Measurements from ENCODE around the gene UBR2. TPM values are rescaled to one million over a fixed set of nuclear protein-coding genes. Genes with fewer than 3 reads are reported as not detected.
A peak's percentile ranks its signal among the peaks of the same experiment; 100 is the strongest.

The UBR2 gene
- total and polyA plus RNA-seq, 9 of the 15 experiments (the other 6 are each of a cell fraction or from before 2014, with no cell fraction given) = 9.1 to 38.9 (median 23.4) TPM

DNA sequence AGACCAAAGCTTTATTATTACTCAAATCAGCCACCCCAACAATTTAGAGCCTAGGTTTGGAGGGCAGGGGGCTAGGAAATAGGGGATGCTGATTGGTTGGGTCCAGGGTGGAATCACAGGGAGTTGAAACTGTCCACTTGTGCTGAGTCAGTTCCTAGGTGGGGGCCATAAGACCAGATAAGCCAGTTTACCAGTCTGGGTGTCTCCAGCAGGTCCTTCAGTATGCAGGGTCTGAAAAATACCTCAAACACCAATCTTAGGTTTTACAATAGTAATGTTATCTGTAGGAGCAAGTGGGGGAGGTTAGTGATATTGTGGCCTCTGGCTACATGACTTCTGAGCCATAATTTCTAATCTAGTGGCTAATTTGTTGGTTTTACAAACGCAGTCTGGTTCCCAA is 63.2 kb downstream of the UBR2 start (continued):
- peak in 1 of 2 experiments; percentile 57; a peak in 1 of 4 replicates for TF ChIP-seq RCOR1 (IDR thresholded peaks at IDR 0.05; ENCODE audit: borderline replicate concordance in 1 of 2, low read depth in 2 of 2, low read length in 2 of 2)
- TF ChIP-seq MTA3 (IDR thresholded peaks at IDR 0.05; ENCODE audit: borderline replicate concordance) = 0 out of 2 replicates have a peak, but pooled peaks have one; percentile 11
- 0 out of 2 replicates have a peak, but pooled peaks have one; percentile 3 for TF ChIP-seq TAL1 (IDR thresholded peaks at IDR 0.05)
- TF ChIP-seq, protein P1, sequence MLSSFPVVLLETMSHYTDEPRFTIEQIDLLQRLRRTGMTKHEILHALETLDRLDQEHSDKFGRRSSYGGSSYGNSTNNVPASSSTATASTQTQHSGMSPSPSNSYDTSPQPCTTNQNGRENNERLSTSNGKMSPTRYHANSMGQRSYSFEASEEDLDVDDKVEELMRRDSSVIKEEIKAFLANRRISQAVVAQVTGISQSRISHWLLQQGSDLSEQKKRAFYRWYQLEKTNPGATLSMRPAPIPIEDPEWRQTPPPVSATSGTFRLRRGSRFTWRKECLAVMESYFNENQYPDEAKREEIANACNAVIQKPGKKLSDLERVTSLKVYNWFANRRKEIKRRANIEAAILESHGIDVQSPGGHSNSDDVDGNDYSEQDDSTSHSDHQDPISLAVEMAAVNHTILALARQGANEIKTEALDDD (IDR thresholded peaks at IDR 0.05) = peak; percentile 74; the same call in 1 of the 2 replicates
- TF ChIP-seq, protein P2, sequence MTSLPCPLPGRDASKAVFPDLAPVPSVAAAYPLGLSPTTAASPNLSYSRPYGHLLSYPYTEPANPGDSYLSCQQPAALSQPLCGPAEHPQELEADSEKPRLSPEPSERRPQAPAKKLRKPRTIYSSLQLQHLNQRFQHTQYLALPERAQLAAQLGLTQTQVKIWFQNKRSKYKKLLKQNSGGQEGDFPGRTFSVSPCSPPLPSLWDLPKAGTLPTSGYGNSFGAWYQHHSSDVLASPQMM (CRISPR knock-in tag; IDR thresholded peaks at IDR 0.05) = no peak
- TF ChIP-seq HDAC2 (IDR thresholded peaks at IDR 0.05) = 0 out of 2 replicates have a peak, but pooled peaks have one; percentile 30
- peak in 1 of 2 experiments; percentile 80; a peak in 2 of 4 replicates for TF ChIP-seq MAZ (CRISPR knock-in tag; conservative IDR thresholded peaks at IDR 0.05 in 1 of 2, IDR thresholded peaks at IDR 0.05 in 1 of 2)
- peak; percentile 97 for TF ChIP-seq C11orf30 (IDR thresholded peaks at IDR 0.05; ENCODE audit: low read depth)
- TF ChIP-seq SMARCE1 (IDR thresholded peaks at IDR 0.05) = peak; percentile 66
- TF ChIP-seq MEF2A (IDR thresholded peaks at IDR 0.05; ENCODE audit: control insufficient read depth, low read depth, low read length) = no peak
- TF ChIP-seq, protein P3, sequence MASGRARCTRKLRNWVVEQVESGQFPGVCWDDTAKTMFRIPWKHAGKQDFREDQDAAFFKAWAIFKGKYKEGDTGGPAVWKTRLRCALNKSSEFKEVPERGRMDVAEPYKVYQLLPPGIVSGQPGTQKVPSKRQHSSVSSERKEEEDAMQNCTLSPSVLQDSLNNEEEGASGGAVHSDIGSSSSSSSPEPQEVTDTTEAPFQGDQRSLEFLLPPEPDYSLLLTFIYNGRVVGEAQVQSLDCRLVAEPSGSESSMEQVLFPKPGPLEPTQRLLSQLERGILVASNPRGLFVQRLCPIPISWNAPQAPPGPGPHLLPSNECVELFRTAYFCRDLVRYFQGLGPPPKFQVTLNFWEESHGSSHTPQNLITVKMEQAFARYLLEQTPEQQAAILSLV (tag; IDR thresholded peaks at IDR 0.05) = peak; percentile 9; the same call in 1 of the 2 replicates
- TF ChIP-seq, protein P4, sequence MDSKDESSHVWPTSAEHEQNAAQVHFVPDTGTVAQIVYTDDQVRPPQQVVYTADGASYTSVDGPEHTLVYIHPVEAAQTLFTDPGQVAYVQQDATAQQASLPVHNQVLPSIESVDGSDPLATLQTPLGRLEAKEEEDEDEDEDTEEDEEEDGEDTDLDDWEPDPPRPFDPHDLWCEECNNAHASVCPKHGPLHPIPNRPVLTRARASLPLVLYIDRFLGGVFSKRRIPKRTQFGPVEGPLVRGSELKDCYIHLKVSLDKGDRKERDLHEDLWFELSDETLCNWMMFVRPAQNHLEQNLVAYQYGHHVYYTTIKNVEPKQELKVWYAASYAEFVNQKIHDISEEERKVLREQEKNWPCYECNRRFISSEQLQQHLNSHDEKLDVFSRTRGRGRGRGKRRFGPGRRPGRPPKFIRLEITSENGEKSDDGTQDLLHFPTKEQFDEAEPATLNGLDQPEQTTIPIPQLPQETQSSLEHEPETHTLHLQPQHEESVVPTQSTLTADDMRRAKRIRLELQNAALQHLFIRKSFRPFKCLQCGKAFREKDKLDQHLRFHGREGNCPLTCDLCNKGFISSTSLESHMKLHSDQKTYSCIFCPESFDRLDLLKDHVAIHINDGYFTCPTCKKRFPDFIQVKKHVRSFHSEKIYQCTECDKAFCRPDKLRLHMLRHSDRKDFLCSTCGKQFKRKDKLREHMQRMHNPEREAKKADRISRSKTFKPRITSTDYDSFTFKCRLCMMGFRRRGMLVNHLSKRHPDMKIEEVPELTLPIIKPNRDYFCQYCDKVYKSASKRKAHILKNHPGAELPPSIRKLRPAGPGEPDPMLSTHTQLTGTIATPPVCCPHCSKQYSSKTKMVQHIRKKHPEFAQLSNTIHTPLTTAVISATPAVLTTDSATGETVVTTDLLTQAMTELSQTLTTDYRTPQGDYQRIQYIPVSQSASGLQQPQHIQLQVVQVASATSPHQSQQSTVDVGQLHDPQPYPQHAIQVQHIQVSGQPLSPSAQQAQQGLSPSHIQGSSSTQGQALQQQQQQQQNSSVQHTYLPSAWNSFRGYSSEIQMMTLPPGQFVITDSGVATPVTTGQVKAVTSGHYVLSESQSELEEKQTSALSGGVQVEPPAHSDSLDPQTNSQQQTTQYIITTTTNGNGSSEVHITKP (IDR thresholded peaks at IDR 0.05; ENCODE audit: partially characterized antibody) = peak; percentile 53
- peak; percentile 99 for TF ChIP-seq ZNF316 (IDR thresholded peaks at IDR 0.05)
- peak; percentile 95 for TF ChIP-seq NFE2 (IDR thresholded peaks at IDR 0.05; ENCODE audit: low read depth)
- TF ChIP-seq, protein P5, sequence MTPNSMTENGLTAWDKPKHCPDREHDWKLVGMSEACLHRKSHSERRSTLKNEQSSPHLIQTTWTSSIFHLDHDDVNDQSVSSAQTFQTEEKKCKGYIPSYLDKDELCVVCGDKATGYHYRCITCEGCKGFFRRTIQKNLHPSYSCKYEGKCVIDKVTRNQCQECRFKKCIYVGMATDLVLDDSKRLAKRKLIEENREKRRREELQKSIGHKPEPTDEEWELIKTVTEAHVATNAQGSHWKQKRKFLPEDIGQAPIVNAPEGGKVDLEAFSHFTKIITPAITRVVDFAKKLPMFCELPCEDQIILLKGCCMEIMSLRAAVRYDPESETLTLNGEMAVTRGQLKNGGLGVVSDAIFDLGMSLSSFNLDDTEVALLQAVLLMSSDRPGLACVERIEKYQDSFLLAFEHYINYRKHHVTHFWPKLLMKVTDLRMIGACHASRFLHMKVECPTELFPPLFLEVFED (CRISPR knock-in tag; conservative IDR thresholded peaks at IDR 0.05) = no peak
- peak; percentile 80 for TF ChIP-seq DPF2 (IDR thresholded peaks at IDR 0.05)
- TF ChIP-seq SIRT6 (IDR thresholded peaks at IDR 0.05; ENCODE audit: low read depth, low read length) = no peak
- 0 out of 2 replicates have a peak, but pooled peaks have one; percentile 4 for TF ChIP-seq JUND (IDR thresholded peaks at IDR 0.05; ENCODE audit: borderline replicate concordance, low read depth, low read length)
- peak; percentile 42; the same call in 1 of the 3 replicates for TF ChIP-seq JUND (tag; IDR thresholded peaks at IDR 0.05; ENCODE audit: borderline replicate concordance, low read depth, low read length)
- TF ChIP-seq EP400 (IDR thresholded peaks at IDR 0.05) = 0 out of 2 replicates have a peak, but pooled peaks have one; percentile 20
- TF ChIP-seq ERF (CRISPR knock-in tag; IDR thresholded peaks at IDR 0.05) = no peak
- TF ChIP-seq SOX6 (IDR thresholded peaks at IDR 0.05) = peak; percentile 62; the same call in 1 of the 2 replicates
- TF ChIP-seq MAFF (IDR thresholded peaks at IDR 0.05; ENCODE audit: low read length) = peak; percentile 89
